GM18526 (cell line): ENCODE measurements around the gene GRPEL1.

Experiments used
- POLR2A ChIP-seq: IDR thresholded peaks from 3 replicates; pipeline ENCODE4 v1.6.1; 2011; ENCODE audit not compliant: insufficient read length; ENCODE audit errors: extremely low read depth

Gene GRPEL1

GRCh38 chr4:7042503-7043283, 25.2 kb downstream of the GRPEL1 start:
- no peak for TF ChIP-seq POLR2A

GRCh38 chr4:7041801-7042502, 25.9 kb downstream of the GRPEL1 start:
- TF ChIP-seq POLR2A: no peak

GRCh38 chr4:7041246-7041645, 26.6 kb downstream of the GRPEL1 start:
- TF ChIP-seq POLR2A: no peak

- no peak for TF ChIP-seq POLR2A
These were observed 27.1 kb downstream of the GRPEL1 start for GRCh38 chr4:7040765-7041164.

GRCh38 chr4:7037425-7037824, 30.4 kb downstream of the GRPEL1 start:
- TF ChIP-seq POLR2A: no peak

- no peak for TF ChIP-seq POLR2A
These were observed 33.4 kb downstream of the GRPEL1 start for GRCh38 chr4:7034262-7035081.

GRCh38 chr4:7032596-7032995, 35.3 kb downstream of the GRPEL1 start:
- TF ChIP-seq POLR2A: no peak

- no peak for TF ChIP-seq POLR2A
These were observed 36.1 kb downstream of the GRPEL1 start for GRCh38 chr4:7031558-7032449.

GRCh38 chr4:7030856-7031255, 37.0 kb downstream of the GRPEL1 start:
- no peak for TF ChIP-seq POLR2A

- TF ChIP-seq POLR2A: no peak
These were observed 37.9 kb downstream of the GRPEL1 start for GRCh38 chr4:7029921-7030320.

GRCh38 chr4:7029212-7029611, 38.7 kb downstream of the GRPEL1 start:
- TF ChIP-seq POLR2A: no peak

GRCh38 chr4:7027913-7028312, 40.0 kb downstream of the GRPEL1 start:
- TF ChIP-seq POLR2A: no peak

- TF ChIP-seq POLR2A: no peak
These were observed 40.6 kb downstream of the GRPEL1 start for GRCh38 chr4:7027284-7027683.

GRCh38 chr4:7026107-7026506, 41.8 kb downstream of the GRPEL1 start:
- TF ChIP-seq POLR2A: no peak
